Ovary (tissue), 9 donors: ENCODE measurements around the gene CSTPP1. TPM values are rescaled to one million over a fixed set of nuclear protein-coding genes. Genes with fewer than 3 reads are reported as not detected.

Experiments
- DNase-seq, 5 donors: peaks; one replicate each; pipeline ENCODE4 v3.0.0-alpha.2; 2019 to 2020
- H3K27ac ChIP-seq, 2 donors: fragments of 200-600 bp; one replicate each; pipeline versions ENCODE4 v1.5.1 to v1.8.0; 2019 to 2022
- H3K27me3 ChIP-seq: fragments of 200-600 bp; one replicate; pipeline ENCODE4 v1.8.0; 2022
- H3K36me3 ChIP-seq: fragments of 200-600 bp; sonication (generic); one replicate; pipeline ENCODE4 v1.5.1; 2019
- H3K4me1 ChIP-seq: one replicate; pipeline ENCODE4 v1.8.1; 2013; ENCODE audit warnings: mild to moderate bottlenecking, moderate library complexity; ENCODE audit not compliant: insufficient read depth
- H3K4me3 ChIP-seq: fragments of 200-600 bp; sonication (generic); one replicate; pipeline ENCODE4 v1.5.1; 2017
- H3K9me3 ChIP-seq, 2 donors: fragments of 200-600 bp in 1 of 2; sonication (generic) in 1 of 2; one replicate each; pipeline versions ENCODE4 v1.5.1 to v1.8.1; 2013 to 2019; ENCODE audit warnings: mild to moderate bottlenecking in 1 of 2, moderate library complexity in 1 of 2
- EP300 ChIP-seq: sonication (generic); formaldehyde crosslinking; IDR thresholded peaks from one replicate; pipeline ENCODE4 v1.6.1; 2017; ENCODE audit warnings: antibody characterized with exemption
- POLR2A ChIP-seq: fragments of 450-650 bp; IDR thresholded peaks from one replicate; pipeline ENCODE4 v1.6.1; 2017; ENCODE audit warnings: antibody characterized with exemption, mild to moderate bottlenecking, moderate library complexity
- WGBS, 3 donors: extraction: QIAGEN DNeasy Blood & Tissue Kit in 1 of 3; methylation state at CpG; one replicate each; pipeline versions ENCODE4 v1.1.5 to v1.1.7; 2013 to 2017; 5-methylcytosine and 5-hydroxymethylcytosine counted together
- intact Hi-C, 4 donors: fragments of 100-400 bp; cut with DNase I; formaldehyde crosslinking; loops; one replicate each; pipeline versions ENCODE4 v1.11.0 to v1.15.1; 2022 to 2023
- polyA plus RNA-seq, 2 donors: library from polyadenylated mRNA; stranded (reverse); fragments of 200-250 nt in 1 of 2; fragments of 350-450 nt in 1 of 2; fragmentation: Illumina TruSeq in 1 of 2; extraction: RNeasy Lipid Tissue Mini Kit (QIAGEN cat#74804) in 1 of 2; gene quantifications; one replicate each; pipeline ENCODE4 v1.2.3, GENCODE V29; 2013 to 2014
- total RNA-seq, 7 donors: library from RNA; depleted of rRNA in 2 of 7; stranded (reverse); fragments of >200 nt in 2 of 7; fragmentation: NEBNext Ultra II Directional in 3 of 7; extraction: Animal tissue kit (Norgen Biotek cat#: 25700) in 3 of 7; gene quantifications; one replicate each; pipeline versions ENCODE4 v1.1.0 to v1.2.4, GENCODE V29; 2016 to 2023
- TF ChIP-seq, protein P1 (sequence below), 3 donors: fragments of 450-650 bp in 2 of 3; fragments of 200-600 bp in 1 of 3; IDR thresholded peaks; one replicate each; pipeline versions ENCODE4 v1.5.1 to v1.8.0; 2016 to 2022; ENCODE audit warnings: antibody characterized with exemption in 3 of 3, mild to moderate bottlenecking in 1 of 3
- donor health status: DM: no; HTN: no; CAD: no; lungs with moderate emphysema.
- donor health status: DM: no; HTN: no; CAD: no.
- donor health status: Bipolar disorder and iron deficiency.
- donor health status: DM: yes; HTN: yes; CAD: no.
- donor health status: DM: no; HTN: no; CAD: no.
- donor health status: DM: yes; HTN: yes; CAD: no.

CSTPP1 gene
- total and polyA plus RNA-seq, 9 donors: 20.3 to 42.6 (median 25.6) TPM

DNA sequence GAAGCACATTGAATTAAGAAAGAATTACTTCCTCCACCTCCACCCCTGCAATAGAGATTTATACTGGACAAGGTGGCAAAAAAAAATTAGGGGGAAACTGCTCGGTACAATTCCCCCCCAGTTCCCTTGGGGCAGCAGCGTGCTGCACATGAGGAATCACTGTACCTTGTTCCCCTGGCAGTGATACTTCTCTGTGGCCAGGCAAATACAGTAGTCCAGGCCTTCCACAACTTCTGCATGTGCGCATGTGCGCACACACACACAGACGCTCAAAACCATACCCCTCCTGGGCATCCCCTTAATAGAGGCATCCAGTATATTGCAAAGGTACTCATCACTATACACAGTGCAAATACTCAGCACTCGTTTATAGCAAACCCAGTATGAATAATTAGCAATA lies 171.2 kb downstream of the CSTPP1 start:
- no peaks in the 10 kb centered on the region for H3K36me3 ChIP-seq
- intact Hi-C loops: loop anchor here in 1 of 4 donors (10.0 kb wide), 1 partner anchor 883 kb away; no protein-coding TSS in a partner anchor
- TF ChIP-seq, protein P1, sequence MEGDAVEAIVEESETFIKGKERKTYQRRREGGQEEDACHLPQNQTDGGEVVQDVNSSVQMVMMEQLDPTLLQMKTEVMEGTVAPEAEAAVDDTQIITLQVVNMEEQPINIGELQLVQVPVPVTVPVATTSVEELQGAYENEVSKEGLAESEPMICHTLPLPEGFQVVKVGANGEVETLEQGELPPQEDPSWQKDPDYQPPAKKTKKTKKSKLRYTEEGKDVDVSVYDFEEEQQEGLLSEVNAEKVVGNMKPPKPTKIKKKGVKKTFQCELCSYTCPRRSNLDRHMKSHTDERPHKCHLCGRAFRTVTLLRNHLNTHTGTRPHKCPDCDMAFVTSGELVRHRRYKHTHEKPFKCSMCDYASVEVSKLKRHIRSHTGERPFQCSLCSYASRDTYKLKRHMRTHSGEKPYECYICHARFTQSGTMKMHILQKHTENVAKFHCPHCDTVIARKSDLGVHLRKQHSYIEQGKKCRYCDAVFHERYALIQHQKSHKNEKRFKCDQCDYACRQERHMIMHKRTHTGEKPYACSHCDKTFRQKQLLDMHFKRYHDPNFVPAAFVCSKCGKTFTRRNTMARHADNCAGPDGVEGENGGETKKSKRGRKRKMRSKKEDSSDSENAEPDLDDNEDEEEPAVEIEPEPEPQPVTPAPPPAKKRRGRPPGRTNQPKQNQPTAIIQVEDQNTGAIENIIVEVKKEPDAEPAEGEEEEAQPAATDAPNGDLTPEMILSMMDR (IDR thresholded peaks at IDR 0.05): no peak
- no peak for TF ChIP-seq POLR2A
- TF ChIP-seq EP300: no peak
- H3K4me1 ChIP-seq: no peaks in the 10 kb centered on the region
- DNase-seq: no peak
- H3K9me3 ChIP-seq: no peaks in the 10 kb centered on the region
- no peaks in the 10 kb centered on the region for H3K27me3 ChIP-seq
- no peak overlapping the region for H3K4me3 ChIP-seq
- no peak overlapping the region for H3K27ac ChIP-seq
- 75 to 81% (median 75%) methylated on average over 6 of the region's 6 CpGs for WGBS, 3 donors

DNA sequence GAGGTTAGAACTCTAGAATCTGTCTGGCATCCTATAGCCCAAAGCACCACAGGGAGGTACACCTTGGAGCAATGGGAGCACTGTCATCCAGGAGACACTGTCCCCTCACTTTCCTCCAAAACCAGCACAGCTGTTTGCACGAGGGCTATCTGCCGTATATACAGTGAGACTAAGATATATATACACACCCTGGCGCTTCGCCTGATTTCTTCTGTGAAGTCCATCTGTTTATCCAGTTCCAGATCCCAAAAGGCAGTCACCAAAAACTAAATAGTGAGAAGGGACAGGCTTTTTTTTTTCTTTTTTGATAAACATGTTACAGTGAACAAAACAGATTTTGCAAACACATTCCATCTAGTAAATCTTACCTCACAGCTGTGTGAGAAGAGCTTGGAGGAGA lies 171.7 kb downstream of the CSTPP1 start:
- no peak overlapping the region for H3K4me3 ChIP-seq
- TF ChIP-seq, protein P1 (IDR thresholded peaks at IDR 0.05): no peak
- TF ChIP-seq POLR2A: no peak
- no peak for TF ChIP-seq EP300
- no peaks in the 10 kb centered on the region for H3K9me3 ChIP-seq
- H3K36me3 ChIP-seq: no peaks in the 10 kb centered on the region
- H3K4me1 ChIP-seq: no peaks in the 10 kb centered on the region
- DNase-seq: no peak
- 70 to 80% (median 79%) methylated on average over 4 of the region's 4 CpGs for WGBS, 3 donors
- intact Hi-C loops: loop anchor here in 1 of 4 donors (10.0 kb wide), 1 partner anchor 883 kb away; no protein-coding TSS in a partner anchor
- H3K27ac ChIP-seq: no peak overlapping the region
- H3K27me3 ChIP-seq: no peaks in the 10 kb centered on the region

DNA sequence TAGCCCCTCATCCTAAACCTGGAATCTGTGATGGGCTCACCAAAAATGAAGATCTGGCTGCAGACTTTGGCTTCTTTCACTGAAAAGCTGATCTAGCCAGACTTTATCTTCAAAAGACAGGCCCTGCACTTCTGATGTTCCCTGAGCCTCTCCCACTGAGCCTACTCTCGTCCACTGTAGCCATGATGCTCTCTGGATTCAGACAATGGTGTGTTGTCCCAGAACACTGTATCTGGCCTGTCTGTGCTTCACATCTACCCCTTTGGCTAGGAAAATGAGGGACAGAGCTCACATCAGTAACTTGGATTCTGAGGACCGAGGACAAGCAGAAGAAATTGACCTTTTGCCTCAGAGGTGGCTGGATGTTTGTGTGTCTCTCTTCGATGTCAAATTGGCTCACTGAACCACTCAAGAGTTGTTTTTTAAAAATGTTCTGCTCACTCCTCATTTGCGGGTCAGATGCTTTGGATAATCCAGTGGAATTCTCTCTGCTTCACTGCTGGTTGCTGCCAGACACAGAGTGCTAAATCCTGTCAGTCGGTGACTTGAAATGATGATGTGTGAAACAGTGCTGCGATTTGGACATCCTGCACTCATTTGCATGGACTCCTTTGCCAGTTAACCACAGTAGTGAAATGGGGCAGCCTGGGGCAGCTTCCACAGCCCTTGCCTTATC lies 172.6 kb downstream of the CSTPP1 start:
- H3K27me3 ChIP-seq: no peaks in the 10 kb centered on the region
- H3K4me1 ChIP-seq: no peaks in the 10 kb centered on the region
- H3K9me3 ChIP-seq: no peaks in the 10 kb centered on the region
- DNase-seq: no peak
- H3K36me3 ChIP-seq: no peaks in the 10 kb centered on the region
- TF ChIP-seq, protein P1 (IDR thresholded peaks at IDR 0.05): no peak
- no peak for TF ChIP-seq EP300
- TF ChIP-seq POLR2A: no peak
- WGBS, 3 donors: 75 to 83% (median 81%) methylated on average over 6 of the region's 6 CpGs
- no peak overlapping the region for H3K4me3 ChIP-seq
- intact Hi-C loops: loop anchor here in 1 of 4 donors (10.0 kb wide), 1 partner anchor 884 kb away; no protein-coding TSS in a partner anchor
- no peak overlapping the region for H3K27ac ChIP-seq

DNA sequence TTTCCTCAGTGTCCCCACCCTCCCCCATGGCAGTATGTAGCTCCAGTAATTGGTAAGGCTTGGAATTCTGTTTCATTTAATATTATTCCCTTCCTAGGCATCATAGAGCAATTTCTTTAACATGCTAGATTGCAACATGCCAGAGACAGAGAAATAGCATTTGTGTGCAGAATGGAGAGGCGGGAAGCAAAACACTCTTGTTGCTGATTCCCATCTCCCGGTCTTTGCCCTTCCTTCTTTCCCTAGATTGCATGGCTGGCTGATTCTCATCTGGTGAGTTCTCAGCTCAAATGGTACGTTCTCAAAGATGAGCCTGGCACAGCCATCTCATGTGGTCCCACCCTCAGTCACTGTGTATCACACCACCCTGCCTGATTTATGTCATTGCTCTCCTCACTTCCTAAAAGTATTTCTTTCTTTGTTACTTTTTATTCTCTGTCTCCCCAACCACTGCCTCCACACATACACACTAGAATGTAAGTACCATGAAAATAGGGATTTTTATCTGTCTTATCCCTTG lies 173.2 kb downstream of the CSTPP1 start:
- H3K4me1 ChIP-seq: no peaks in the 10 kb centered on the region
- 88 to 89% (median 89%) methylated on average over 3 of the region's 3 CpGs for WGBS, 3 donors
- H3K27me3 ChIP-seq: no peaks in the 10 kb centered on the region
- H3K9me3 ChIP-seq: no peaks in the 10 kb centered on the region
- intact Hi-C loops: loop anchor here in 1 of 4 donors (10.0 kb wide), 1 partner anchor 885 kb away; no protein-coding TSS in a partner anchor
- no peak overlapping the region for H3K4me3 ChIP-seq
- no peak for TF ChIP-seq POLR2A
- TF ChIP-seq, protein P1 (IDR thresholded peaks at IDR 0.05): no peak
- no peak for TF ChIP-seq EP300
- H3K36me3 ChIP-seq: no peaks in the 10 kb centered on the region
- no peak for DNase-seq
- H3K27ac ChIP-seq: no peak overlapping the region
